ENCODE data around the gene FCHO2. TPM values are rescaled to one million over a fixed set of nuclear protein-coding genes. Genes with fewer than 3 reads are reported as not detected.

The FCHO2 gene
- total and polyA plus RNA-seq, 2 of the 8 experiments (the other 6 are each of a cell fraction or from before 2014, with no cell fraction given), result 4.3 to 15.7 TPM

- H2AFZ ChIP-seq (ENCODE audit: low read length), result no peak overlapping the region
- H3K56ac ChIP-seq (replicated peaks; ENCODE audit: insufficient read length, low read depth, low read length), result no peak overlapping the region
- no peaks in the 10 kb centered on the region for H3K36me3 ChIP-seq (ENCODE audit: control insufficient read depth in 2 of 4, insufficient read depth in 4 of 4, low read length in 3 of 4)
- H3K23me2 ChIP-seq (ENCODE audit: low read depth, low read length), result no peaks in the 10 kb centered on the region
- no peak overlapping the region for H3K4me2 ChIP-seq (ENCODE audit: insufficient read depth in 1 of 2, low read depth in 2 of 2, low read length in 2 of 2)
- no peaks in the 10 kb centered on the region for H3K27me3 ChIP-seq (replicated peaks in 1 of 4; ENCODE audit: control insufficient read depth in 3 of 4, extremely low read depth in 1 of 4, insufficient read depth in 3 of 4, low read length in 3 of 4)
- TF ChIP-seq CBX8 (IDR thresholded peaks at IDR 0.05; ENCODE audit: borderline replicate concordance, low read depth, low read length), result no peak
- TF ChIP-seq EZH2 (IDR thresholded peaks at IDR 0.05; ENCODE audit: low read depth, low read length, severe bottlenecking), result no peak
- TF ChIP-seq ASH2L (IDR thresholded peaks at IDR 0.05; ENCODE audit: low read length), result no peak
- TF ChIP-seq SP4 (IDR thresholded peaks at IDR 0.05; ENCODE audit: low read length), result no peak
- TF ChIP-seq CTCF (IDR thresholded peaks at IDR 0.05; ENCODE audit: control extremely low read depth in 1 of 3, insufficient read depth in 1 of 3, low read depth in 1 of 3, low read length in 3 of 3), result no peak
- TF ChIP-seq PHF8 (conservative IDR thresholded peaks at IDR 0.05; ENCODE audit: low read depth, low read length), result no peak
- H3K79me1 ChIP-seq (ENCODE audit: low read depth, low read length), result no peaks in the 10 kb centered on the region
- H3K4me1 ChIP-seq (replicated peaks in 1 of 4; ENCODE audit: control insufficient read depth in 3 of 4, insufficient read depth in 4 of 4, low read length in 3 of 4), result no peaks in the 10 kb centered on the region
- no peak overlapping the region for H3K9ac ChIP-seq (replicated peaks in 1 of 4; ENCODE audit: extremely low read depth in 1 of 4, low read depth in 3 of 4, low read length in 3 of 4)
- FAIRE-seq, result no peak
- no peak for DNase-seq (ENCODE audit: low read depth in 1 of 2, low spot score in 2 of 2)
- no peak overlapping the region for H2BK15ac ChIP-seq (ENCODE audit: low read length)
- H4K91ac ChIP-seq (replicated peaks; ENCODE audit: insufficient read length, low read length), result no peak overlapping the region
- no peak overlapping the region for H2BK120ac ChIP-seq (replicated peaks; ENCODE audit: low read depth, low read length)
- ChIA-PET POLR2A (ENCODE audit: partially characterized antibody) (no interaction called here), CTCF (ENCODE audit: partially characterized antibody) (no interaction called here)
- H3K23ac ChIP-seq (ENCODE audit: insufficient read length), result no peak overlapping the region
- H3K27ac ChIP-seq (ENCODE audit: low read depth, low read length), result no peak overlapping the region
- no peak overlapping the region for H4K8ac ChIP-seq (ENCODE audit: extremely low read depth, insufficient read depth, low read length)
- no peak overlapping the region for H2BK20ac ChIP-seq (ENCODE audit: low read length)
- H2BK12ac ChIP-seq (ENCODE audit: low read depth, low read length), result no peak overlapping the region
- no peak overlapping the region for H3K4me3 ChIP-seq (ENCODE audit: extremely low read depth in 1 of 4, insufficient read depth in 2 of 4, low read depth in 3 of 4, low read length in 4 of 4)
- no peak overlapping the region for H4K5ac ChIP-seq (ENCODE audit: insufficient read length, low read depth, low read length)
- H3K18ac ChIP-seq (ENCODE audit: extremely low read depth, low read length), result no peak overlapping the region
- no peak overlapping the region for H3K4ac ChIP-seq (replicated peaks; ENCODE audit: insufficient read length, low read depth, low read length)
- H4K20me1 ChIP-seq (replicated peaks in 1 of 2; ENCODE audit: control insufficient read depth in 1 of 2, insufficient read depth in 2 of 2, low read length in 2 of 2), result no peaks in the 10 kb centered on the region
- H3K79me2 ChIP-seq (ENCODE audit: control insufficient read depth in 1 of 2, insufficient read depth in 2 of 2, low read length in 2 of 2), result no peaks in the 10 kb centered on the region
- H2BK5ac ChIP-seq (ENCODE audit: low read depth, low read length), result no peak overlapping the region
- no peak overlapping the region for H3K14ac ChIP-seq (ENCODE audit: insufficient read length)
- no peaks in the 10 kb centered on the region for H3K9me3 ChIP-seq (ENCODE audit: insufficient read depth in 2 of 2, low read depth in 1 of 2, low read length in 1 of 2)
- no peak overlapping the region for H2AK5ac ChIP-seq (ENCODE audit: low read depth, low read length)
These were observed 8.3 kb upstream of the FCHO2 start for GRCh38 chr5:72947498-72947897.
